HEK293 (cell line): Measurements from ENCODE around the gene ABHD8.

ENCODE experiments used
- CTCF ChIA-PET: fragments of 350-600 bp; formaldehyde crosslinking; extraction: SDS; loops from one replicate; lab custom pipeline; 2021; ENCODE audit warnings: antibody characterized with exemption; lab: Yijun Ruan, JAX
- POLR2A ChIA-PET: fragments of 300-600 bp; formaldehyde crosslinking; extraction: SDS; loops from one replicate; lab custom pipeline; 2020; ENCODE audit warnings: antibody characterized with exemption, inconsistent platforms; lab: Yijun Ruan, JAX
- H3K27ac ChIP-seq: fragments of 200-500 bp; sonication (Bioruptor generic); 2 replicates; pipeline ENCODE4 v1.5.1; 2014; ENCODE audit warnings: low read depth, low read length, control low read depth, inconsistent platforms; ENCODE audit errors: extremely low read depth
- H3K36me3 ChIP-seq, 2 experiments: fragments of 200-500 bp in 1 of 2; sonication (Bioruptor generic) in 1 of 2; 1 replicate in 1 of 2; 2 replicates in 1 of 2; pipeline ENCODE4 v1.5.1; 2014 to 2017; ENCODE audit warnings: inconsistent platforms in 2 of 2, low read length in 2 of 2; ENCODE audit not compliant: control insufficient read depth in 2 of 2, insufficient read depth in 1 of 2
- H3K4me1 ChIP-seq: fragments of 200-500 bp; sonication (Bioruptor generic); 2 replicates; pipeline ENCODE4 v1.5.1; 2014; ENCODE audit warnings: mild to moderate bottlenecking, low read length, inconsistent platforms; ENCODE audit not compliant: control insufficient read depth, insufficient read depth
- H3K4me3 ChIP-seq: 2 replicates; pipeline ENCODE4 v1.5.1; 2011; ENCODE audit warnings: low read depth, mild to moderate bottlenecking, control low read depth, low read length, moderate library complexity
- H3K9me3 ChIP-seq: fragments of 200-500 bp; sonication (Bioruptor generic); 2 replicates; pipeline ENCODE4 v1.5.1; 2014; ENCODE audit warnings: low read depth, low read length, inconsistent platforms; ENCODE audit not compliant: control insufficient read depth, insufficient read depth
- BCL11A ChIP-seq: fragments of 450-650 bp; formaldehyde crosslinking; IDR thresholded peaks from 2 replicates; pipeline ENCODE4 v1.5.1; 2016; ENCODE audit warnings: low read depth, missing biosample characterization, missing genetic modification characterization
- GFI1B ChIP-seq: fragments of 450-650 bp; formaldehyde crosslinking; IDR thresholded peaks from 2 replicates; pipeline ENCODE4 v1.5.1; 2016; ENCODE audit warnings: missing biosample characterization, missing genetic modification characterization
- HOXA7 ChIP-seq: sonication (generic); formaldehyde crosslinking; IDR thresholded peaks from 2 replicates; pipeline ENCODE4 v1.8.1; 2022; ENCODE audit warnings: missing genetic modification reagents, borderline replicate concordance
- PATZ1 ChIP-seq: fragments of 450-650 bp; formaldehyde crosslinking; IDR thresholded peaks from 2 replicates; pipeline ENCODE4 v1.5.1; 2016; ENCODE audit warnings: missing biosample characterization, missing genetic modification characterization
- SALL2 ChIP-seq: fragments of 450-650 bp; formaldehyde crosslinking; IDR thresholded peaks from 2 replicates; pipeline ENCODE4 v1.5.0; 2017; ENCODE audit warnings: missing biosample characterization, mild to moderate bottlenecking, missing genetic modification characterization, borderline replicate concordance
- SETDB1 ChIP-seq: IDR thresholded peaks from one replicate; pipeline ENCODE4 v1.6.1; 2017; ENCODE audit warnings: mild to moderate bottlenecking, low read length, moderate library complexity, mixed read lengths; ENCODE audit not compliant: insufficient read length
- TSHZ1 ChIP-seq: fragments of 450-650 bp; formaldehyde crosslinking; IDR thresholded peaks from 2 replicates; pipeline ENCODE4 v1.5.1; 2016; ENCODE audit warnings: missing biosample characterization, missing genetic modification characterization, borderline replicate concordance
- ZBTB44 ChIP-seq: fragments of 450-650 bp; IDR thresholded peaks from 2 replicates; pipeline ENCODE4 v1.5.1; 2018; ENCODE audit warnings: missing biosample characterization, mild to moderate bottlenecking, missing genetic modification characterization
- ZBTB49 ChIP-seq: fragments of 450-650 bp; formaldehyde crosslinking; IDR thresholded peaks from 2 replicates; pipeline ENCODE4 v1.5.1; 2016; ENCODE audit warnings: missing biosample characterization, missing genetic modification characterization, low read depth
- ZNF157 ChIP-seq: fragments of 450-650 bp; formaldehyde crosslinking; IDR thresholded peaks from 2 replicates; pipeline ENCODE4 v1.5.1; 2016; ENCODE audit warnings: missing biosample characterization, missing genetic modification characterization
- ZNF169 ChIP-seq: fragments of 450-650 bp; formaldehyde crosslinking; IDR thresholded peaks from 2 replicates; pipeline ENCODE4 v1.5.1; 2016; ENCODE audit warnings: missing biosample characterization, missing genetic modification characterization
- ZNF302 ChIP-seq: fragments of 450-650 bp; formaldehyde crosslinking; IDR thresholded peaks from 2 replicates; pipeline ENCODE4 v1.5.1; 2016; ENCODE audit warnings: missing biosample characterization, missing genetic modification characterization, low read depth
- ZNF48 ChIP-seq: fragments of 450-650 bp; formaldehyde crosslinking; IDR thresholded peaks from 2 replicates; pipeline ENCODE4 v1.5.1; 2016; ENCODE audit warnings: missing biosample characterization, missing genetic modification characterization
- ZNF560 ChIP-seq: fragments of 450-650 bp; formaldehyde crosslinking; IDR thresholded peaks from 2 replicates; pipeline ENCODE4 v1.5.1; 2017; ENCODE audit warnings: missing biosample characterization, missing genetic modification characterization, borderline replicate concordance
- ZNF596 ChIP-seq: fragments of 450-650 bp; IDR thresholded peaks from 2 replicates; pipeline ENCODE4 v1.5.0; 2018; ENCODE audit warnings: missing biosample characterization, mild to moderate bottlenecking, missing genetic modification characterization, moderate library complexity
- ZNF621 ChIP-seq: fragments of 450-650 bp; formaldehyde crosslinking; IDR thresholded peaks from 2 replicates; pipeline ENCODE4 v1.5.1; 2017; ENCODE audit warnings: missing biosample characterization, missing genetic modification characterization
- ZNF629 ChIP-seq: fragments of 450-650 bp; formaldehyde crosslinking; IDR thresholded peaks from 2 replicates; pipeline ENCODE4 v1.5.1; 2017; ENCODE audit warnings: missing biosample characterization, missing genetic modification characterization
- ZNF639 ChIP-seq: fragments of 450-650 bp; formaldehyde crosslinking; IDR thresholded peaks from 2 replicates; pipeline ENCODE4 v1.5.1; 2016; ENCODE audit warnings: missing biosample characterization, missing genetic modification characterization
- ZNF747 ChIP-seq: fragments of 450-650 bp; formaldehyde crosslinking; IDR thresholded peaks from 2 replicates; pipeline ENCODE4 v1.5.1; 2016; ENCODE audit warnings: missing biosample characterization, missing genetic modification characterization

ABHD8 gene

GRCh38 chr19:17264641-17264979, 38.6 kb downstream of the ABHD8 start, which contains the start of gene USHBP1:
TSS of gene USHBP1 (minus strand) at chr19:17264745. CDS start at chr19:17264299, 446 bp downstream.
- CTCF ChIA-PET = interaction anchor here (0.6 to 5.5 kb wide), 5 partner anchors 8 to 71 kb away, joined by 3 to 37 read pairs (median 5); partner anchors contain the start of genes ANKLE1 and USE1
- Histone ChIP-seq H3K27ac (no peak within 1 kb of the TSS), H3K9me3 (no peaks in the 10 kb centered on the region), H3K36me3 (peaks cover 4 to 5% of the 10 kb centered on the region in 2 experiments; a peak in 2 of 3 replicates), H3K4me3 (no peak within 1 kb of the TSS)
- POLR2A ChIA-PET = interaction anchor here (1.0 kb wide), 1 partner anchor 49 kb away, joined by 3 read pairs; the partner anchor contains the start of gene USE1
- TF ChIP-seq GFI1B (tag by site-specific recombination) = no peak
- TF ChIP-seq BCL11A (tag by site-specific recombination) = no peak
- TF ChIP-seq ZNF157 = no peak
- TF ChIP-seq ZNF747 = no peak
- no peak for TF ChIP-seq ZNF560 (tag by site-specific recombination)
- TF ChIP-seq SETDB1 = no peak
- TF ChIP-seq ZBTB44 (tag by site-specific recombination) = no peak
- no peak for TF ChIP-seq HOXA7 (CRISPR knock-in tag)
- TF ChIP-seq ZNF48 (tag by site-specific recombination) = no peak
- no peak for TF ChIP-seq ZNF621 (tag by site-specific recombination)
- TF ChIP-seq ZNF639 (tag by site-specific recombination) = no peak
- TF ChIP-seq ZNF169 (tag by site-specific recombination) = no peak
- TF ChIP-seq SALL2 (tag by site-specific recombination) = no peak
- TF ChIP-seq ZNF596 (tag by site-specific recombination) = no peak
- no peak for TF ChIP-seq ZNF302
- TF ChIP-seq TSHZ1 (tag by site-specific recombination) = no peak
- no peak for TF ChIP-seq PATZ1 (tag by site-specific recombination)
- no peak for TF ChIP-seq ZBTB49 (tag by site-specific recombination)
- TF ChIP-seq ZNF629 (tag by site-specific recombination) = no peak
- TF ChIP-seq, all 188 proteins: peak for 0
- H3K4me1 ChIP-seq = no peaks in the 10 kb centered on the region
